Ascending aorta (tissue), 2 donors: ENCODE data around the gene PICK1. TPM values are rescaled to one million over a fixed set of nuclear protein-coding genes. Genes with fewer than 3 reads are reported as not detected.

Experiments
- DNase-seq, 2 donors: peaks; one replicate each; pipeline ENCODE4 v3.0.0-alpha.2; 2019; ENCODE audit warnings: low spot score in 2 of 2
- H3K27ac ChIP-seq, 2 donors: fragments of 200-600 bp; sonication (generic); one replicate each; pipeline ENCODE4 v1.5.1; 2016 to 2017; ENCODE audit warnings: mild to moderate bottlenecking in 1 of 2
- H3K27me3 ChIP-seq: fragments of 200-600 bp; sonication (generic); one replicate; pipeline ENCODE4 v1.5.1; 2017
- H3K36me3 ChIP-seq, 2 donors: fragments of 200-600 bp; sonication (generic); one replicate each; pipeline ENCODE4 v1.5.1; 2016
- H3K4me1 ChIP-seq, 2 donors: fragments of 200-600 bp; sonication (generic); one replicate each; pipeline ENCODE4 v1.5.1; 2016 to 2017; ENCODE audit warnings: mild to moderate bottlenecking in 1 of 2
- H3K4me3 ChIP-seq, 2 donors: fragments of 200-600 bp; sonication (generic); one replicate each; pipeline ENCODE4 v1.5.1; 2016 to 2017; ENCODE audit warnings: mild to moderate bottlenecking in 1 of 2
- H3K9me3 ChIP-seq, 2 donors: fragments of 200-600 bp; sonication (generic); one replicate each; pipeline ENCODE4 v1.5.1; 2016
- CTCF ChIP-seq, 3 experiments: fragments of 200-600 bp in 2 of 3; fragments of 450-650 bp in 1 of 3; sonication (generic) in 2 of 3; IDR thresholded peaks; one replicate each; pipeline ENCODE4 v1.5.1; 2016 to 2019; ENCODE audit warnings: antibody characterized with exemption in 3 of 3, mild to moderate bottlenecking in 1 of 3, moderate library complexity in 1 of 3
- intact Hi-C: fragments of 100-400 bp; cut with DNase I; formaldehyde crosslinking; loops from one replicate; pipeline ENCODE4 v1.15.1; 2023
- total RNA-seq: library from RNA; depleted of rRNA; stranded (reverse); fragments of >200 nt; gene quantifications from one replicate; pipeline ENCODE4 v1.1.0, GENCODE V29; 2016

Gene PICK1
- total RNA-seq, 1 donor from 2014 or later = 88.1 TPM

GRCh38 chr22:38051900-38052862 is 5.0 kb upstream of the PICK1 start:
- intact Hi-C loops = loop anchor here (1.0 to 10.0 kb wide), 4 partner anchors 100 to 633 kb away; partner anchors contain the start of gene TOMM22
- no peaks in the 10 kb centered on the region for H3K9me3 ChIP-seq
- no peak overlapping the region for H3K4me3 ChIP-seq
- no peak overlapping the region for H3K27ac ChIP-seq
- H3K36me3 ChIP-seq = no peaks in the 10 kb centered on the region
- H3K4me1 ChIP-seq = peaks cover 6 to 7% of the 10 kb centered on the region in 2 donors
- peak in 1 of 2 donors; percentile 90 for DNase-seq
- TF ChIP-seq CTCF (IDR thresholded peaks at IDR 0.05) = peak; percentile 82 to 93 (median 93)
- no peaks in the 10 kb centered on the region for H3K27me3 ChIP-seq

GRCh38 chr22:38062791-38063190 is 5.6 kb downstream of the PICK1 start:
- peaks cover 30 to 43% of the 10 kb centered on the region in 2 donors for H3K36me3 ChIP-seq
- intact Hi-C loops = no loop called here
- no peak for DNase-seq

GRCh38 chr22:38065539-38065938 is 8.3 kb downstream of the PICK1 start:
- Histone ChIP-seq H3K4me3 (no peak overlapping the region), H3K36me3 (peaks cover 22 to 32% of the 10 kb centered on the region in 2 donors), H3K27ac (peak overlapping the region; percentile 94 to 97), H3K4me1 (peaks cover 26 to 36% of the 10 kb centered on the region in 2 donors), H3K27me3 (no peaks in the 10 kb centered on the region), H3K9me3 (no peaks in the 10 kb centered on the region)
- no peak for DNase-seq
- intact Hi-C loops = loop anchor here (5.0 kb wide), 2 partner anchors 152 to 507 kb away; partner anchors contain the start of gene DMC1
- no peak for TF ChIP-seq CTCF (IDR thresholded peaks at IDR 0.05)

More at GRCh38 chr22:38062791-38063190, 5.6 kb downstream of the PICK1 start:
- peaks cover 5 to 14% of the 10 kb centered on the region in 2 donors for H3K4me1 ChIP-seq
- no peak for TF ChIP-seq CTCF (IDR thresholded peaks at IDR 0.05)
- no peaks in the 10 kb centered on the region for H3K9me3 ChIP-seq
- H3K27ac ChIP-seq = no peak overlapping the region
- no peak overlapping the region for H3K4me3 ChIP-seq
- no peaks in the 10 kb centered on the region for H3K27me3 ChIP-seq

GRCh38 chr22:38066381-38067027 is 9.3 kb downstream of the PICK1 start:
- intact Hi-C loops = loop anchor here (5.0 kb wide), 2 partner anchors 151 to 506 kb away; partner anchors contain the start of gene DMC1
- Histone ChIP-seq H3K36me3 (peaks cover 26 to 29% of the 10 kb centered on the region in 2 donors), H3K4me1 (peaks cover 31 to 44% of the 10 kb centered on the region in 2 donors), H3K9me3 (no peaks in the 10 kb centered on the region), H3K27me3 (no peaks in the 10 kb centered on the region), H3K4me3 (no peak overlapping the region), H3K27ac (peak overlapping the region; percentile 94 to 97)
- DNase-seq = no peak
- TF ChIP-seq CTCF (IDR thresholded peaks at IDR 0.05) = no peak

- H3K36me3 ChIP-seq = peaks cover 28 to 31% of the 10 kb centered on the region in 2 donors
- TF ChIP-seq CTCF (IDR thresholded peaks at IDR 0.05) = no peak
- H3K27ac ChIP-seq = peak overlapping the region; percentile 94 to 97
- no peaks in the 10 kb centered on the region for H3K9me3 ChIP-seq
- peaks cover 32 to 48% of the 10 kb centered on the region in 2 donors for H3K4me1 ChIP-seq
- H3K27me3 ChIP-seq = no peaks in the 10 kb centered on the region
- peak in 1 of 2 donors; percentile 78 for DNase-seq
- intact Hi-C loops = loop anchor here (5.0 kb wide), 2 partner anchors 150 to 505 kb away; partner anchors contain the start of gene DMC1
- H3K4me3 ChIP-seq = no peak overlapping the region
Measured at GRCh38 chr22:38067028-38067415, 9.8 kb downstream of the PICK1 start.
